Activated naive CD4-positive, alpha-beta T cell treated with anti-CD3 and anti-CD28 coated beads, Interleukin-2, amount 50 U/mL, for 16 hours (primary cell): ENCODE data around the gene ENGASE.

Source experiments
- DNase-seq: peaks from one replicate; pipeline ENCODE4 v3.0.0-alpha.2; 2020

ENGASE gene

DNA sequence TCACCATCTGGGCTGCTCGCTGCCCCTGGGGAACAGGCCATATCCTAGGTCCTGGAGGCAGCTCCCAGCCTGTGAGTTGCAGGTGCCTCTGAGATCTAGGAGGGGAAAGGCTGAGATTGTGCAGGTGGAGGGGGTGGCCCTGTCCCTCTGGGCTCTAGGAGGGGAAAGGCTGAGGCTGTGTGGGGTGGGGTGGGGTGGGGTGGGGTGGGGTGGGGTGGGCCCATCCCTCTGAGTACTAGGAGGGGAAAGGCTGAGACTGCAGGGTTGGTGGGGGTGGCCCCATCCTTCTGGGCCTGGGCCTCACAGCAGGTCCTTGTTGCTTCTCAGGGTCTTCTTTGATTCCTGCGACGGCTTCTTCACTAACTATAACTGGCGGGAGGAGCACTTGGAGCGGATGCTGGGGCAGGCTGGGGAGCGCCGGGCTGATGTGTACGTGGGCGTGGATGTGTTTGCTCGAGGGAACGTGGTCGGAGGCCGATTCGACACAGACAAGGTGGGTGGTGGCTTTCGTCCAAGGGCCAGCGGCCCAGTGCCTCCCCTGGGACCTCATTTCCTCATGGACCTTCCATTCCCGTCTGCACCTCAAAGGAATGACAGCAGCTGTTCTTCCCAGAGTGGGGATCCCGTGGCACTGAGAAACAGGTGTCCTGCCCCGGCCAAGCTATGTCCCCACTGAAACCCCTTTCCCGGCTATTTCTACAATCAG is 7.1 kb downstream of the ENGASE start:
- DNase-seq = no peak

- peak; percentile 55 for DNase-seq
Observed at GRCh38 chr17:79082311-79083190, 7.9 kb downstream of the ENGASE start.

- DNase-seq = no peak
Observed at GRCh38 chr17:79083191-79083971, 8.8 kb downstream of the ENGASE start.

DNA sequence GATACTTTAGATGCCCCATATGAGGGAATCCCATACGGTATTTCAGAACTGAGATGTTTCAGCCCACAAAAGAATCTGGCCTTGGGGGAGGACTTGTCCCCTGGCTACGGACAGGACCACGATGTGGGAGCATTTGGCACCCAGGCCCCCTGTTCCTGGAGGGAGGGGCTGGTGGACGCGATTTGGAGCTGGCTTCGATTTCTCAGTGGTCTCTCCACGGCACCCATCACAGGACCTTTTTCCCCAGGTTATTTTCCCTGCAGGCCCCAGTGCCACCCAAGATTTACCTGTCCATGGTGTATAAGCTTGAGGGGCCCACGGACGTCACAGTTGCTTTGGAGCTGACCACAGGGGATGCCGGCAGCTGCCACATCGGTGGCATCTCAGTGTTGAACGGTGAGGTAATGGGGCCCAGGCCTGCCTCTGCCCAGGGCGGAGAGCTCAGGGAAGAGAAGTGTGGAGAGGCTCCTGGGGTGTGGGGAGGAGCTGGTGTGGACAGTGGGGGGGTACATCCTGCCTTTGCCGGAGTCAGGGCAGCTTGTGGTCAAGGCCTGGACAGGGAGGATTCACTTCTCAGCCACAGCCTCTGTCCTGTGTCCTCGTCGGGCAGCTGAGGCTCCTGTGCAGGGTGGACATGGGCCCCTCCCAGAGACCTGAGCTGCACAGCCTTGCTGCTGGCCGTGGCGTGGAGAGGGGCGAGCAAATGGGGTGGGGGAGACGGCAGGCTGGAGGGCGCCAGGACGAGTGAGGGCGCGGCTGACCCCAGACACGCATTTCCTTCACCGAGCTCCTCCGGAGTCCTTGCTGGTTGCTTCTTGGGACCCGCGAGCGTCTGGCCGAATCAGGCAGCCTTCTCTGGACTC is 9.9 kb downstream of the ENGASE start:
- DNase-seq = no peak

DNA sequence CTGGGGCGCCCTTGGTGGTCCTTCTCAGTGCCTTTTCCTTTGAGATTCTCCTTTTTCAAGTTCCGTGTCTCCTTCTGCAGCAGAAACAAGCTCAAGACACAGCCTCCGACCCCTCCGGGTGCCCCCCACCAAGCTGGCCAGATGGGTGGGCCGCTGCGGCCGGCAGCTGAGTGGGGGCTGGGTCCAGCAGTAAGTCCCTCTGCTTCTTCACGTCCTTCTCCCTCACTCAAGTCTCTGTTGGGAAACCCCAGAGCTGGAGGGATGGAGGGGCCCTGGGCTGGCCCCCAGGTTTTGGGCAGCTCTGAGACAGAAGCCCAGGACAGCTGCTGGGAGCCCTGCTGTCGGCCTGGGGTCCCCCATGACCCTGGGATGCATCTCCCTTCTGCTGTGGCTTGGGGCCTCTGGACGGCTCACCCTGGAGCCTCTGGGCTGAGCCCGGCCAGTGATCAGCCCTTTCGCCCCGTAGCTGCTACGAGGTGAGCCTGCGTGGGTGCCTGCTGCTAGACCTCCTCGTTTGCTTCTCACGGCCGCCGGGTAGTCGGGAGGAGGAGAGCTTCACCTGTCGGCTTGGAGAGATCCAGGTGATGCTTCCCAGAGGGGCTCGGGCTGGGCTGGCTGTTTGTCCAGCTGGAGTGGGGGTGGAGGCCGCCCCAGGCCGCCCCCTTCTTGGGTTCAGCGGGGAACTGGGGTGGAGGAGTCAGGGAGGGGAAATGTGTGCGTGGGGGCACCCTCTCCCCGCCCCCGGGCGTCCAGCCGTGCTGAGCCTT is 10.7 kb downstream of the ENGASE start:
- DNase-seq = no peak

- DNase-seq = no peak
Observed at GRCh38 chr17:79085921-79086551, 11.4 kb downstream of the ENGASE start.

GRCh38 chr17:79086609-79087427 is 12.2 kb downstream of the ENGASE start:
- DNase-seq = no peak

GRCh38 chr17:79087428-79088143 is 13.0 kb downstream of the ENGASE start:
- peak; percentile 77 for DNase-seq

- no peak for DNase-seq
Observed at GRCh38 chr17:79088247-79088996, 13.8 kb downstream of the ENGASE start.

DNA sequence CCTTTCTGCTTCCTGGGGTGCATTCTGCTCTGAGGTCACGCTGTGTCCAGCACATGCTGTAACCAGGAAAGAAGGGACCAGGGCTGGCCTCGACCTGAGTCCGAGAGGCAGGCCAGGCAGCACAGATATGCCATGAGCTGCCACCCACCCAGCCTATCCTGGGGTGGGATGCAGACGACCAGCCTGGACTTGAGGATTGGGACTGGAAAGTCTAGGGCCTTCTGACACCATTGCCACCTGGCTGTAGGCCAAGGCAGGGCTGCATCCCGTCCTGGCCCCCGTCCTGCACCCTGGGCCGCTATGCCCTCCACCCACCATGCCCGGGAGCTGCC is 14.3 kb downstream of the ENGASE start:
- no peak for DNase-seq

- no peak for DNase-seq
Observed at GRCh38 chr17:79089720-79090442, 15.3 kb downstream of the ENGASE start.

DNA sequence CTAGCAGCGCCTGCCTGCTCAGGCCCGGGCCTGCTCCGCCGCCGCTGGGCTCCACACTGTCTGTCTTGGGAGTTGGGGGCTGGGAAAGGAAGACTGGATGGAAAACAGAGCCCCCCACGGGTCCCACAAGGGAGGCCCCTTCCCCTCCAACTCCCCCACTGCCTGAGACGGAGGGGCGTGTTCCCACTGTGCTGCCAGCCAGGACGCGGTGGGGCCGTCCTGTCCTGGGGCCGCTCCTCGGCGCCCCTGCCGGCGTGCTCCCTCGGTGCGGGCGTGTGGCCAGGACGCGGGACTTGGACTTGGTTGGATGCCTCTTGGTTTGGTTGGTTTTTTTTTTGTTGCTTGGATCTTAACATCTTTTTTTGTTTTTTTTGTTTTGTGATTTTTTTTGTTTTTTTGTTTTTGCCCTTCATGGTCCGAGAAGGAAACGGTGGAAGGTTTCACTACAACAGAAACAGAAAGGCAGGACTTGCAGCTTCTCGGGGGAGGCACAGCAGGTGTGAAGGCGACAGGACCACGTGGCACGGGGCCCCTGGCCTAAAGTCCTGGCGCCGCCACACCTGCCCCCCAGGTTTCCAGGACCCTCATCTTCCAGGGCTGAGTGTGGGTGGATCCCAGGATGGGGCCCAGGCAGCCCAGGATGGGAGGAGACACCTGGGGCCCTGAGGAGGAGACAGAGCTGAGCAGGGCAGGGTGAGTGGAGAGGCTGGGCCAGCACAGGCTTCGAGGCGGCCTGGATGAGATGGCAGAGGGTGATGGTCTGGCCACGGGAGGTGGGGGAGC is 16.0 kb downstream of the ENGASE start:
- DNase-seq = no peak

GRCh38 chr17:79091226-79091670 is 16.6 kb downstream of the ENGASE start:
- DNase-seq = no peak

GRCh38 chr17:79092567-79092966 is 17.9 kb downstream of the ENGASE start:
- DNase-seq = no peak

DNA sequence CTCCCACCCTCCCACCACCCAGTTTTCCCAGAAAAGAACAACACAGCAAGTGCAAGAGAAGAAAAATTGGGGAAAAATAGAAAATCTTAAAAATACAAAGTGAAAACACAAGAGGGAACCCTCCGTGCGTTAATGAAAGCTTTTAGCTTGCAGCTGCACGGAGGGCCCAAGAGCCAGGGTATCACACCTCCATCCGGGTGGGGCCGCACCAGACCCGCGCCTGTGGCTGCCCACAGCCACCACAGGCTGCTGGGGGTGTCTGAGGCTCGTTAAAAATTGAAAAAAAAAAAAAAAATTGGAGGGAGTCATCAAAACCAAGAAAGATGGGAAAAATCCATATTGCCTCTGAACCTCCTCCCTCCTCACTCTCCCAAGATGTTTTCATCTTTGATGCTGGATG is 18.6 kb downstream of the ENGASE start:
- no peak for DNase-seq

- no peak for DNase-seq
Observed at GRCh38 chr17:79094261-79094660, 19.6 kb downstream of the ENGASE start.

DNA sequence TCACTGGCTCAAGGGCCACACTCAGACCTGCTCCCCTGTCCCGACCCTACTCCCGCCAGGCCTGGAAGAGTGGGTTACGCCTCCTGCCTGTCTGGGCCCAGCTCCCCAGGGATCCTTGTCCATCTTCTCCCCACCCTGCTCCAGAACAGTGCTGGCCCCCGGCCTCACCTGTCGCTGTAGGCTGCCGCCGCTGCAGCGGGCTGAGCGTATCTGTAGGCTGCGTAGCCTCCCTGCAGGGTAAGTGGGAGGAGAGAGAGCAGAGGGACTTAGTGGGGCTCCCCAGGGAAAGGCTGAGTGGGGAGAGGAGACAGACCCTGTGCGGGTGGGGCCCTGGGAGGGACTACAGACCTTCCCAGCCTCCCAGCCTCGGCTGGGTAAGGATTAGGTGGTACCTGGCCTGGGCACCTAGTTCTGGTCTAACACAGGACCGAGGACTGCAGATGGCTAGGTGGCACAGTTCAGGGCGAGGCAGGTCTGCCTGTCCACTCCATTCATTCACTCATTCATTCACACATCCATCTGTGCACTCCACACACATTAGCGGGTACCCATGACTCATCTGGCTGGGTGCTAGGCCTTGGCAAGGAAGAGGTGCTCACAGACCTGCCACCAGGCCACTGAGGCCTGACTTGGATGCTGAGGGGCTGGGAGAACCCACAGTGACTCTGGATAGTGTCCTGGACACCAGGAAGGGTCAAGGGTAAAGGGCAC is 20.9 kb downstream of the ENGASE start:
- DNase-seq = no peak
